OCI-LY1 (cell line): ENCODE data around the gene MZT2B.
A peak's percentile ranks its signal among the peaks of the same experiment; 100 is the strongest.

Source experiments
- H2AFZ ChIP-seq: fragments of 200-600 bp; sonication (generic), shearing (Covaris generic); 2 replicates; pipeline ENCODE4 v1.6.0; 2014; ENCODE audit warnings: antibody characterized with exemption, mild to moderate bottlenecking, low read length
- H3F3A ChIP-seq: fragments of 200-600 bp; sonication (generic), shearing (Covaris generic); 2 replicates; pipeline ENCODE4 v1.6.0; 2014; ENCODE audit warnings: mild to moderate bottlenecking, antibody characterized with exemption, low read length, moderate library complexity; ENCODE audit not compliant: insufficient read depth
- H3K27ac ChIP-seq: fragments of 200-600 bp; sonication (generic); 2 replicates; pipeline ENCODE4 v1.5.1; 2014; ENCODE audit warnings: low read length, mixed run types, mild to moderate bottlenecking, low read depth; ENCODE audit not compliant: poor library complexity, severe bottlenecking
- H3K27me3 ChIP-seq: fragments of 200-600 bp; sonication (generic); 2 replicates; pipeline ENCODE4 v1.6.0; 2014; ENCODE audit warnings: antibody characterized with exemption, mild to moderate bottlenecking, low read length, moderate library complexity; ENCODE audit not compliant: insufficient read depth
- H3K36me3 ChIP-seq: fragments of 200-600 bp; sonication (generic); 2 replicates; pipeline ENCODE4 v1.6.1; 2014; ENCODE audit warnings: mild to moderate bottlenecking, antibody characterized with exemption, low read length, moderate library complexity, mixed read lengths; ENCODE audit not compliant: insufficient read depth
- H3K4me1 ChIP-seq: fragments of 200-600 bp; sonication (generic); 2 replicates; pipeline ENCODE4 v1.5.1; 2014; ENCODE audit warnings: mild to moderate bottlenecking, low read length, moderate library complexity; ENCODE audit not compliant: insufficient read depth, severe bottlenecking
- H3K4me2 ChIP-seq: fragments of 200-600 bp; sonication (generic), shearing (Covaris generic); 2 replicates; pipeline ENCODE4 v1.6.1; 2014; ENCODE audit warnings: low read length
- H3K4me3 ChIP-seq: fragments of 200-600 bp; sonication (generic); 2 replicates; pipeline ENCODE4 v1.5.1; 2014; ENCODE audit warnings: low read length, low read depth, mild to moderate bottlenecking, mixed read lengths; ENCODE audit not compliant: poor library complexity, severe bottlenecking
- H3K79me2 ChIP-seq: fragments of 200-600 bp; shearing (Covaris generic); 2 replicates; pipeline ENCODE4 v1.6.1; 2016; ENCODE audit warnings: mixed run types, low read length, mixed read lengths; ENCODE audit not compliant: insufficient read depth
- H3K9ac ChIP-seq: fragments of 200-600 bp; sonication (generic), shearing (Covaris generic); 2 replicates; pipeline ENCODE4 v1.6.1; 2014; ENCODE audit warnings: mild to moderate bottlenecking, low read length, mixed read lengths
- H3K9me2 ChIP-seq: fragments of 200-600 bp; sonication (generic), shearing (Covaris generic); 2 replicates; pipeline ENCODE4 v1.6.1; 2014; ENCODE audit warnings: low read depth, mild to moderate bottlenecking, low read length, mixed read lengths
- H3K9me3 ChIP-seq: fragments of 200-600 bp; shearing (Covaris generic); 2 replicates; pipeline ENCODE4 v1.6.1; 2014; ENCODE audit warnings: low read length, mixed read lengths
- H4K20me1 ChIP-seq: fragments of 200-600 bp; sonication (generic), shearing (Covaris generic); 2 replicates; pipeline ENCODE4 v1.6.0; 2016; ENCODE audit warnings: mild to moderate bottlenecking, low read length; ENCODE audit not compliant: insufficient read depth
- EZH2 ChIP-seq: fragments of 200-600 bp; sonication (generic), shearing (Covaris generic); IDR thresholded peaks from 2 replicates; pipeline ENCODE4 v1.8.0; 2017; ENCODE audit warnings: borderline replicate concordance, mixed run types, mild to moderate bottlenecking, antibody characterized with exemption, low read length, moderate library complexity, mixed read lengths
- TF ChIP-seq, protein P1 (sequence below): fragments of 200-600 bp; sonication (generic), shearing (Covaris generic); IDR thresholded peaks from 2 replicates; pipeline ENCODE4 v1.5.1; 2017; ENCODE audit warnings: mild to moderate bottlenecking, antibody characterized with exemption, low read length, moderate library complexity, mixed read lengths

The MZT2B gene

DNA sequence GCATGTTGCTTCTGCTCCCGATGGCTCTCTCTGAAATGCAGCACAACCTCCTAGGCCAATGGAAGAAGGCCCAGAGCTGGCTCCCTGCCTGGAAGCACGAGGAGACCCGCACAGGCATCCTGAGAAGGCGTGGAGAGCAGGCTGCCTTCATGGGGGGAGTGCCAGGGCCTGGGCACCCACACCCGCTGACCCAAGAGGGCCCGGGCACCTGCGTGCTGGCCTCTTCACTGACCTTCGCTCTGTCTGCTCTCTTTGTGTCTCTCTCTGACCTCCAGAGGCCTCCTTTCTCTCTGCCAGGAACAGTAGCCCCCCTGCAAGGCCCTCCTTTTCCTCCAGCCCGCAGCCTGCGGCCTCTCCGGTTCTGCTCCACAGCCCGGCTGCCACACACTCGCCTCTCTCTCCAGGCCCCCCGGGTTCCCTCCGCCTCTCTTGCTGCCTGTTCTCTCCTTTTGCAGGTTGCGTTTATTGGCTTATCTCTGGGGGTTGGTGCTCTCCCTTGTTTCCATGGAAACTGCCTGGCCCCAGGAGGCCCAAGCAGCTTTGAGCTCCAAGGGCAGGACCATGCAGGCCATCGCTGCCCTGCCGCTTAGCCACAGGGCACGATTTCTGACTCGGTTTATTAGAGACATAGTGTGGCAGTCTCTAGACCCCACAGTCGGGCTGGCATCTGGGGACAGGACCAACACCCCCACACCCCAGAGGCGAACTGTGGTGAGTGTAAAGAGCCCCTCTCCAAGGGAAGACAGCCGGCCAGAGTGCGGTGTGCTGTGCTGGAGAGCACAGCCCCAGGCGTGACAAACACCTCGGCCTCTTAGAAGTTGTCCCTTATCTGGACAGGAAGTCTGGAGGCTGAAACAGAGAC, 1.7 kb downstream of the MZT2B start:
- no peak for TF ChIP-seq EZH2
- TF ChIP-seq, protein P1, sequence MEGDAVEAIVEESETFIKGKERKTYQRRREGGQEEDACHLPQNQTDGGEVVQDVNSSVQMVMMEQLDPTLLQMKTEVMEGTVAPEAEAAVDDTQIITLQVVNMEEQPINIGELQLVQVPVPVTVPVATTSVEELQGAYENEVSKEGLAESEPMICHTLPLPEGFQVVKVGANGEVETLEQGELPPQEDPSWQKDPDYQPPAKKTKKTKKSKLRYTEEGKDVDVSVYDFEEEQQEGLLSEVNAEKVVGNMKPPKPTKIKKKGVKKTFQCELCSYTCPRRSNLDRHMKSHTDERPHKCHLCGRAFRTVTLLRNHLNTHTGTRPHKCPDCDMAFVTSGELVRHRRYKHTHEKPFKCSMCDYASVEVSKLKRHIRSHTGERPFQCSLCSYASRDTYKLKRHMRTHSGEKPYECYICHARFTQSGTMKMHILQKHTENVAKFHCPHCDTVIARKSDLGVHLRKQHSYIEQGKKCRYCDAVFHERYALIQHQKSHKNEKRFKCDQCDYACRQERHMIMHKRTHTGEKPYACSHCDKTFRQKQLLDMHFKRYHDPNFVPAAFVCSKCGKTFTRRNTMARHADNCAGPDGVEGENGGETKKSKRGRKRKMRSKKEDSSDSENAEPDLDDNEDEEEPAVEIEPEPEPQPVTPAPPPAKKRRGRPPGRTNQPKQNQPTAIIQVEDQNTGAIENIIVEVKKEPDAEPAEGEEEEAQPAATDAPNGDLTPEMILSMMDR = no peak
- peak overlapping the region; percentile 85 for H3K9ac ChIP-seq
- H3K27ac ChIP-seq = no peak overlapping the region
- H3K4me1 ChIP-seq = peaks cover 25% of the 10 kb centered on the region
- peak overlapping the region; percentile 87 for H3K4me3 ChIP-seq
- peak overlapping the region; percentile 62 for H3K4me2 ChIP-seq
- no peaks in the 10 kb centered on the region for H3K27me3 ChIP-seq
- no peaks in the 10 kb centered on the region for H3F3A ChIP-seq
- H3K9me2 ChIP-seq = no peaks in the 10 kb centered on the region
- H2AFZ ChIP-seq = no peak overlapping the region
- peaks cover 12% of the 10 kb centered on the region; the same call in 1 of the 2 replicates for H3K36me3 ChIP-seq
- no peaks in the 10 kb centered on the region for H3K9me3 ChIP-seq
- H4K20me1 ChIP-seq = no peaks in the 10 kb centered on the region
- H3K79me2 ChIP-seq = peaks cover 24% of the 10 kb centered on the region

DNA sequence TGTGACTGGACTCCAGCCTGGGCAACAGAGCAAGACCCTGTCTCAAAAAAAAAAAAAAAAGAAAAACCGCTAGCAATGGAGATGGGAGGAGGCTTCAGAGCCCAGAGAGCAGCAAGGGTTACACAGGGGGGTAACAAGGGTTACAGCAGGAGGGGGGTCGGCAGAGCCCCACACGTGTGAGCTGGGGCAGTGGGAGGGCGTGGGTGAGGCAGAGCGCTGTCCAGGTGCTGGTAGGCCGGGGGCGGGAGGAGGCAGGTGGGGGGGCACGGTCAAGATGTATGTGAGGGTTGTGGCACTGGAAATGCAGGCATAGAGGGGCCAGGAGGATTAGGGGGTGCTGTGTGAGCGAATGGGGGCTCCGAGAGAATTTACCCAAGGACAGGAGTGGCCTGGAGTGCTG, 3.4 kb downstream of the MZT2B start:
- no peak for TF ChIP-seq EZH2
- TF ChIP-seq, protein P1 = no peak
- H3F3A ChIP-seq = no peaks in the 10 kb centered on the region
- H3K4me3 ChIP-seq = no peak overlapping the region
- no peaks in the 10 kb centered on the region for H3K9me2 ChIP-seq
- H3K9ac ChIP-seq = no peak overlapping the region
- H4K20me1 ChIP-seq = no peaks in the 10 kb centered on the region
- H3K27ac ChIP-seq = no peak overlapping the region
- H3K27me3 ChIP-seq = no peaks in the 10 kb centered on the region
- no peak overlapping the region for H3K4me2 ChIP-seq
- H2AFZ ChIP-seq = no peak overlapping the region
- peaks cover 13% of the 10 kb centered on the region for H3K4me1 ChIP-seq
- H3K79me2 ChIP-seq = peaks cover 7% of the 10 kb centered on the region
- H3K9me3 ChIP-seq = no peaks in the 10 kb centered on the region
- peaks cover 7% of the 10 kb centered on the region; the same call in 1 of the 2 replicates for H3K36me3 ChIP-seq

DNA sequence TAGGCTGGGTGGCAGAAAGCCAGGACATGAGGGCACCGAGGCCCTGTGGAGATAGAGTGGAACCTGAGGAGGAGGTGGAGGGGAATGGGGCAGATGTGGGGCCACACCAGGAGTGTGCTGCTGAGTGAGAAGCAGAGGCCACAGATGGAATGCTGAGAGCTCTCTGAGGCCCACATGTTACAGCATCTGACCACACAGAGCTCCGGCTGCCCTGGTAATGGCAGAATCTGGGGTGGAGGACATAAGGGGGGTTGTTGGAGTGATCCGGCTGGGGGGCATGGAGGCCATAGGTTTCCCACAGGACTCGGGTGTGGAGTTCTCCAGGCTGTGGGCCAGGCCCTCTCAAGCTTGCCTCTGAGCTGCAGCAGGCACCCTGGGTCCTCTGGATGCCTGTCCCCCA, 3.8 kb downstream of the MZT2B start:
- Histone ChIP-seq H3K4me1 (peaks cover 10% of the 10 kb centered on the region), H3K9ac (no peak overlapping the region), H3K27me3 (no peaks in the 10 kb centered on the region), H2AFZ (no peak overlapping the region), H3K27ac (no peak overlapping the region), H3F3A (no peaks in the 10 kb centered on the region), H3K79me2 (peaks cover 3% of the 10 kb centered on the region), H3K9me2 (no peaks in the 10 kb centered on the region), H3K4me2 (no peak overlapping the region), H3K36me3 (peaks cover 7% of the 10 kb centered on the region; the same call in 1 of the 2 replicates), H3K9me3 (no peaks in the 10 kb centered on the region), H4K20me1 (no peaks in the 10 kb centered on the region), H3K4me3 (no peak overlapping the region)
- no peak for TF ChIP-seq EZH2
- TF ChIP-seq, protein P1 = no peak
